Measurements from ENCODE around the gene TMOD2.
"Not testable (repeated sequence)": the region's sequence is repeated elsewhere in the genome, so short reads cannot be mapped to it uniquely, and the experiment has no call there.

Gene TMOD2

GRCh38 chr15:51774916-51775315 is 23.5 kb downstream of the TMOD2 start:
- no peak for DNase-seq (ENCODE audit: low spot score)

GRCh38 chr15:51775967-51776816 is 24.8 kb downstream of the TMOD2 start:
- DNase-seq (ENCODE audit: low spot score) = peak; percentile 77

GRCh38 chr15:51776952-51777569 is 25.7 kb downstream of the TMOD2 start:
- DNase-seq (ENCODE audit: low spot score) = peak; percentile 96

GRCh38 chr15:51780636-51781035 is 29.2 kb downstream of the TMOD2 start:
- no peak for DNase-seq (ENCODE audit: low spot score)

- no peak for DNase-seq (ENCODE audit: low spot score)
Measured at GRCh38 chr15:51781506-51781905, 30.1 kb downstream of the TMOD2 start.

GRCh38 chr15:51782357-51782896 is 31.0 kb downstream of the TMOD2 start:
- no peak for DNase-seq (ENCODE audit: low spot score)

- DNase-seq (ENCODE audit: low spot score) = no peak
Measured at GRCh38 chr15:51783967-51784366, 32.6 kb downstream of the TMOD2 start.

- not testable (repeated sequence) for DNase-seq (ENCODE audit: low spot score)
Measured at GRCh38 chr15:51787130-51787529, 35.7 kb downstream of the TMOD2 start.

- DNase-seq (ENCODE audit: low spot score) = not testable (repeated sequence)
Measured at GRCh38 chr15:51792474-51792873, 41.1 kb downstream of the TMOD2 start.

GRCh38 chr15:51793521-51794305 is 42.3 kb downstream of the TMOD2 start:
- DNase-seq (ENCODE audit: low spot score) = peak; percentile 37

GRCh38 chr15:51796847-51797401 is 45.5 kb downstream of the TMOD2 start:
- no peak for DNase-seq (ENCODE audit: low spot score)

- no peak for DNase-seq (ENCODE audit: low spot score)
Measured at GRCh38 chr15:51798281-51798680, 46.9 kb downstream of the TMOD2 start.

- DNase-seq (ENCODE audit: low spot score) = no peak
Measured at GRCh38 chr15:51799282-51800252, 48.2 kb downstream of the TMOD2 start.

- peak; percentile 31 for DNase-seq (ENCODE audit: low spot score)
Measured at GRCh38 chr15:51801391-51801835, 50.0 kb downstream of the TMOD2 start.

GRCh38 chr15:51802593-51802992 is 51.2 kb downstream of the TMOD2 start:
- DNase-seq (ENCODE audit: low spot score) = no peak

GRCh38 chr15:51803965-51804364 is 52.6 kb downstream of the TMOD2 start:
- no peak for DNase-seq (ENCODE audit: low spot score)

- no peak for DNase-seq (ENCODE audit: low spot score)
Measured at GRCh38 chr15:51806123-51806522, 54.7 kb downstream of the TMOD2 start.

GRCh38 chr15:51809457-51809856 is 58.1 kb downstream of the TMOD2 start:
- no peak for DNase-seq (ENCODE audit: low spot score)

GRCh38 chr15:51812598-51812997 is 61.2 kb downstream of the TMOD2 start:
- no peak for DNase-seq (ENCODE audit: low spot score)

GRCh38 chr15:51814606-51815005 is 63.2 kb downstream of the TMOD2 start:
- DNase-seq (ENCODE audit: low spot score) = no peak

GRCh38 chr15:51816611-51817010 is 65.2 kb downstream of the TMOD2 start:
- no peak for DNase-seq (ENCODE audit: low spot score)

All from pons (tissue), 1 donor.